ENCODE measurements around the gene NFATC1. TPM values are rescaled to one million over a fixed set of nuclear protein-coding genes. Genes with fewer than 3 reads are reported as not detected.

Gene NFATC1
- total RNA-seq, 3 donors from 2014 or later (not counting 1 experiment from before 2014, with no cell fraction given), result 35.8 to 47.4 (median 37.1) TPM

- Mint-ChIP-seq H3K27me3 (ENCODE audit: low read depth in 2 of 2) (no peaks in the 10 kb centered on the region), H3K36me3 (peaks cover 26% of the 10 kb centered on the region), H3K4me3 (no peak overlapping the region), H3K9me3 (peaks cover 12 to 16% of the 10 kb centered on the region in 2 donors), H3K4me1 (peaks cover 6 to 7% of the 10 kb centered on the region in 2 donors), H3K27ac (no peak overlapping the region)
- no peak for TF ChIP-seq CTCF (IDR thresholded peaks at IDR 0.05)
- DNase-seq, result no peak
- no peak overlapping the region for H3K4me3 ChIP-seq (ENCODE audit: low read length)
- H3K4me1 ChIP-seq (ENCODE audit: control insufficient read depth, insufficient read depth, low read length), result peaks cover 10% of the 10 kb centered on the region
- no peaks in the 10 kb centered on the region for H3K27me3 ChIP-seq (ENCODE audit: control insufficient read depth, insufficient read depth, low read length)
- H3K27ac ChIP-seq (ENCODE audit: low read length), result no peak overlapping the region
- 94% methylated on average over 16 of the region's 16 CpGs for WGBS (ENCODE audit: insufficient coverage)
- ATAC-seq, result no peak
- intact Hi-C loops (cut with micrococcal nuclease), result no loop called here
- no peaks in the 10 kb centered on the region for H3K36me3 ChIP-seq (ENCODE audit: control insufficient read depth, insufficient read depth, low read length)
- H3K9me3 ChIP-seq (ENCODE audit: control insufficient read depth, insufficient read depth, low read length), result peaks cover 4% of the 10 kb centered on the region
Observed at GRCh38 chr18:79494936-79495335, 99.2 kb downstream of the NFATC1 start.

GRCh38 chr18:79495591-79496071, 99.9 kb downstream of the NFATC1 start:
- no peak for TF ChIP-seq CTCF (IDR thresholded peaks at IDR 0.05)
- no peaks in the 10 kb centered on the region for H3K27me3 ChIP-seq (ENCODE audit: control insufficient read depth, insufficient read depth, low read length)
- H3K9me3 Mint-ChIP-seq, result peaks cover 15 to 18% of the 10 kb centered on the region in 2 donors
- no peak overlapping the region for H3K27ac Mint-ChIP-seq
- DNase-seq (no peak), ATAC-seq (no peak)
- no peaks in the 10 kb centered on the region for H3K27me3 Mint-ChIP-seq (ENCODE audit: low read depth in 2 of 2)
- H3K4me3 Mint-ChIP-seq, result no peak overlapping the region
- H3K4me1 Mint-ChIP-seq, result peaks cover 6 to 7% of the 10 kb centered on the region in 2 donors
- H3K4me1 ChIP-seq (ENCODE audit: control insufficient read depth, insufficient read depth, low read length), result peaks cover 10% of the 10 kb centered on the region
- peaks cover 4% of the 10 kb centered on the region for H3K9me3 ChIP-seq (ENCODE audit: control insufficient read depth, insufficient read depth, low read length)
- peaks cover 32% of the 10 kb centered on the region for H3K36me3 Mint-ChIP-seq
- peak overlapping the region; percentile 4 for H3K27ac ChIP-seq (ENCODE audit: low read length)
- 97% methylated on average over 37 of the region's 37 CpGs for WGBS (ENCODE audit: insufficient coverage)
- H3K4me3 ChIP-seq (ENCODE audit: low read length), result no peak overlapping the region
- intact Hi-C loops (cut with micrococcal nuclease), result no loop called here
- H3K36me3 ChIP-seq (ENCODE audit: control insufficient read depth, insufficient read depth, low read length), result no peaks in the 10 kb centered on the region

GRCh38 chr18:79496237-79496977, 100.7 kb downstream of the NFATC1 start:
- Histone ChIP-seq H3K4me3 (ENCODE audit: low read length) (no peak overlapping the region), H3K4me1 (ENCODE audit: control insufficient read depth, insufficient read depth, low read length) (peaks cover 10% of the 10 kb centered on the region), H3K36me3 (ENCODE audit: control insufficient read depth, insufficient read depth, low read length) (no peaks in the 10 kb centered on the region), H3K27me3 (ENCODE audit: control insufficient read depth, insufficient read depth, low read length) (no peaks in the 10 kb centered on the region), H3K9me3 (ENCODE audit: control insufficient read depth, insufficient read depth, low read length) (peaks cover 4% of the 10 kb centered on the region), H3K27ac (ENCODE audit: low read length) (peak overlapping the region; percentile 4)
- peaks cover 32% of the 10 kb centered on the region for H3K36me3 Mint-ChIP-seq
- DNase-seq, result no peak
- no peak for TF ChIP-seq CTCF (IDR thresholded peaks at IDR 0.05)
- H3K27ac Mint-ChIP-seq, result no peak overlapping the region
- H3K4me1 Mint-ChIP-seq, result peaks cover 0 to 6% of the 10 kb centered on the region in 2 donors
- no peaks in the 10 kb centered on the region for H3K27me3 Mint-ChIP-seq (ENCODE audit: low read depth in 2 of 2)
- no peak overlapping the region for H3K4me3 Mint-ChIP-seq
- H3K9me3 Mint-ChIP-seq, result peaks cover 15 to 18% of the 10 kb centered on the region in 2 donors
- no peak for ATAC-seq
- WGBS (ENCODE audit: insufficient coverage), result 85% methylated on average over 32 of the region's 32 CpGs
- intact Hi-C loops (cut with micrococcal nuclease), result no loop called here
